ENCODE measurements around the gene RNF113A. TPM values are rescaled to one million over a fixed set of nuclear protein-coding genes. Genes with fewer than 3 reads are reported as not detected.
"Not testable (repeated sequence)": the region's sequence is repeated elsewhere in the genome, so short reads cannot be mapped to it uniquely, and the experiment has no call there.

RNF113A gene
- total and polyA plus RNA-seq, 2 of the 8 experiments (the other 6 are each of a cell fraction or from before 2014, with no cell fraction given): 10.3 to 14.2 TPM

- DNase-seq (ENCODE audit: low read depth in 1 of 2, low spot score in 2 of 2); H3K9me3 ChIP-seq (ENCODE audit: insufficient read depth in 2 of 2, low read depth in 1 of 2, low read length in 1 of 2); H4K5ac ChIP-seq (ENCODE audit: insufficient read length, low read depth, low read length); H3K23me2 ChIP-seq (ENCODE audit: low read depth, low read length); H4K20me1 ChIP-seq (replicated peaks in 1 of 2; ENCODE audit: control insufficient read depth in 1 of 2, insufficient read depth in 2 of 2, low read length in 2 of 2); H3K27ac ChIP-seq (ENCODE audit: low read depth, low read length); H4K91ac ChIP-seq (replicated peaks; ENCODE audit: insufficient read length, low read length); H4K8ac ChIP-seq (ENCODE audit: extremely low read depth, insufficient read depth, low read length); H3K23ac ChIP-seq (ENCODE audit: insufficient read length); H3K56ac ChIP-seq (replicated peaks; ENCODE audit: insufficient read length, low read depth, low read length); H3K4me3 ChIP-seq (ENCODE audit: extremely low read depth in 1 of 4, insufficient read depth in 2 of 4, low read depth in 3 of 4, low read length in 4 of 4); H3K4me2 ChIP-seq (ENCODE audit: insufficient read depth in 1 of 2, low read depth in 2 of 2, low read length in 2 of 2); H2BK15ac ChIP-seq (ENCODE audit: low read length); H3K79me2 ChIP-seq (ENCODE audit: control insufficient read depth in 1 of 2, insufficient read depth in 2 of 2, low read length in 2 of 2); CTCF ChIA-PET (ENCODE audit: partially characterized antibody); H2BK12ac ChIP-seq (ENCODE audit: low read depth, low read length); H2AK5ac ChIP-seq (ENCODE audit: low read depth, low read length); FAIRE-seq; H2BK120ac ChIP-seq (replicated peaks; ENCODE audit: low read depth, low read length); H2AFZ ChIP-seq (ENCODE audit: low read length); H3K4ac ChIP-seq (replicated peaks; ENCODE audit: insufficient read length, low read depth, low read length); H3K18ac ChIP-seq (ENCODE audit: extremely low read depth, low read length); H3K36me3 ChIP-seq (ENCODE audit: control insufficient read depth in 2 of 4, insufficient read depth in 4 of 4, low read length in 3 of 4); H3K4me1 ChIP-seq (replicated peaks in 1 of 4; ENCODE audit: control insufficient read depth in 3 of 4, insufficient read depth in 4 of 4, low read length in 3 of 4); H3K9ac ChIP-seq (replicated peaks in 1 of 4; ENCODE audit: extremely low read depth in 1 of 4, low read depth in 3 of 4, low read length in 3 of 4); H2BK20ac ChIP-seq (ENCODE audit: low read length); H3K14ac ChIP-seq (ENCODE audit: insufficient read length); H2BK5ac ChIP-seq (ENCODE audit: low read depth, low read length); H3K27me3 ChIP-seq (replicated peaks in 1 of 4; ENCODE audit: control insufficient read depth in 3 of 4, extremely low read depth in 1 of 4, insufficient read depth in 3 of 4, low read length in 3 of 4); H3K79me1 ChIP-seq (ENCODE audit: low read depth, low read length): not testable (repeated sequence)
- POLR2A ChIA-PET (ENCODE audit: partially characterized antibody): interaction anchor here (0.7 to 1.1 kb wide), 3 partner anchors 10 to 152 kb away, joined by 3 to 4 read pairs (median 3); partner anchors contain the start of gene RPL39
- WGBS, 2 experiments (ENCODE audit: extremely low coverage in 1 of 2, insufficient coverage in 1 of 2, insufficient read length in 1 of 2, insufficient replicate concordance in 2 of 2, low coverage in 1 of 2, low lambda C conversion rate in 2 of 2, missing lambda C conversion rate in 1 of 2): 86% methylated on average over 3 of the region's 3 CpGs; no CpG with 5 or more reads in 1 of the 2 experiments
Observed at GRCh38 chrX:119821703-119822102, 49.8 kb downstream of the RNF113A start.

Other genes with a start within 250 kb of the RNF113A start
- 27.9 and 31.0 TPM in 2 replicates for gene SEPTIN6, start 178.6 kb downstream of the RNF113A start, total RNA-seq (2021; fragmentation: NEBNext Ultra II Directional; extraction: Animal tissue kit (Norgen Biotek cat#: 25700))
- 38.6 and 42.6 TPM in 2 replicates for gene SEPTIN6, start 178.6 kb downstream of the RNF113A start, polyA plus RNA-seq (2011; rRNA removed)
- 1.7 and 1.8 TPM in 2 replicates for gene SOWAHD, start 113.1 kb downstream of the RNF113A start, total RNA-seq (2021; fragmentation: NEBNext Ultra II Directional; extraction: Animal tissue kit (Norgen Biotek cat#: 25700))
- 2.6 and 2.9 TPM in 2 replicates for gene SOWAHD, start 113.1 kb downstream of the RNF113A start, polyA plus RNA-seq (2011; rRNA removed)
- gene RPL39, start 80.1 kb downstream of the RNF113A start, total RNA-seq (2021; fragmentation: NEBNext Ultra II Directional; extraction: Animal tissue kit (Norgen Biotek cat#: 25700)): 1,901 and 1,942 TPM in 2 replicates
- 1,054 and 2,394 TPM in 2 replicates for gene RPL39, start 80.1 kb downstream of the RNF113A start, polyA plus RNA-seq (2011; rRNA removed)
- gene UPF3B, start 18.8 kb downstream of the RNF113A start, total RNA-seq (2021; fragmentation: NEBNext Ultra II Directional; extraction: Animal tissue kit (Norgen Biotek cat#: 25700)): 20.9 and 22.2 TPM in 2 replicates
- 3.9 and 7.8 TPM in 2 replicates for gene UPF3B, start 18.8 kb downstream of the RNF113A start, polyA plus RNA-seq (2011; rRNA removed)
- gene NDUFA1, start 99 bp upstream of the RNF113A start, total RNA-seq (2021; fragmentation: NEBNext Ultra II Directional; extraction: Animal tissue kit (Norgen Biotek cat#: 25700)): 69.7 and 74.1 TPM in 2 replicates
- gene NDUFA1, start 99 bp upstream of the RNF113A start, polyA plus RNA-seq (2011; rRNA removed): 36.7 and 65.6 TPM in 2 replicates
- 1.3 and 1.7 TPM in 2 replicates for gene AKAP14, start 24.2 kb upstream of the RNF113A start, total RNA-seq (2021; fragmentation: NEBNext Ultra II Directional; extraction: Animal tissue kit (Norgen Biotek cat#: 25700))
- 0.77 and 0.79 TPM in 2 replicates for gene AKAP14, start 24.2 kb upstream of the RNF113A start, polyA plus RNA-seq (2011; rRNA removed)
- 6.6 and 7.1 TPM in 2 replicates for gene NKAP, start 72.0 kb upstream of the RNF113A start, total RNA-seq (2021; fragmentation: NEBNext Ultra II Directional; extraction: Animal tissue kit (Norgen Biotek cat#: 25700))
- 2.8 TPM in 2 replicates for gene NKAP, start 72.0 kb upstream of the RNF113A start, polyA plus RNA-seq (2011; rRNA removed)
- gene RHOXF2B, start 206.0 kb upstream of the RNF113A start, total RNA-seq (2021; fragmentation: NEBNext Ultra II Directional; extraction: Animal tissue kit (Norgen Biotek cat#: 25700)): not detected in 2 replicates
- gene RHOXF2B, start 206.0 kb upstream of the RNF113A start, polyA plus RNA-seq (2011; rRNA removed): not detected in 2 replicates
- not detected in 2 replicates for gene RHOXF1, start 244.2 kb upstream of the RNF113A start, total RNA-seq (2021; fragmentation: NEBNext Ultra II Directional; extraction: Animal tissue kit (Norgen Biotek cat#: 25700))
- not detected in 2 replicates for gene RHOXF1, start 244.2 kb upstream of the RNF113A start, polyA plus RNA-seq (2011; rRNA removed)

All from H1 (cell line).